Cardiac fibroblast (primary cell): ENCODE measurements around the gene HRCT1.

Source experiments
- DNase-seq, 2 donors: peaks; one replicate each; pipeline versions ENCODE4 v3.0.0 to v3.0.0-alpha.2; 2010; ENCODE audit warnings: low read depth in 2 of 2
- H3K4me3 ChIP-seq, 2 donors: replicated peaks in 1 of 2; 1 replicate in 1 of 2; 2 replicates in 1 of 2; pipeline ENCODE4 v1.5.1; 2011; ENCODE audit warnings: low read depth in 2 of 2, low read length in 2 of 2, mild to moderate bottlenecking in 2 of 2, moderate library complexity in 1 of 2
- CTCF ChIP-seq: IDR thresholded peaks from one replicate; pipeline ENCODE4 v1.5.1; 2011; ENCODE audit warnings: low read depth, mild to moderate bottlenecking, low read length, inconsistent platforms

HRCT1 gene

GRCh38 chr9:35940458-35941407, 34.7 kb downstream of the HRCT1 start:
- no peak for DNase-seq
- H3K4me3 ChIP-seq = no peak overlapping the region
- no peak for TF ChIP-seq CTCF

- no peak overlapping the region for H3K4me3 ChIP-seq
- TF ChIP-seq CTCF = no peak
- DNase-seq = no peak
These were observed 36.3 kb downstream of the HRCT1 start for GRCh38 chr9:35942286-35942685.

- no peak for DNase-seq
- no peak for TF ChIP-seq CTCF
- no peak overlapping the region for H3K4me3 ChIP-seq
These were observed 38.2 kb downstream of the HRCT1 start for GRCh38 chr9:35944173-35944572.

GRCh38 chr9:35944841-35945240, 38.8 kb downstream of the HRCT1 start:
- DNase-seq = no peak
- no peak for TF ChIP-seq CTCF
- H3K4me3 ChIP-seq = no peak overlapping the region

- H3K4me3 ChIP-seq = no peak overlapping the region
- TF ChIP-seq CTCF = peak; percentile 94
- DNase-seq = peak; percentile 91 to 93
These were observed 39.5 kb downstream of the HRCT1 start for GRCh38 chr9:35945341-35946018.

- DNase-seq = peak in 1 of 2 donors; percentile 54
- no peak overlapping the region for H3K4me3 ChIP-seq
- no peak for TF ChIP-seq CTCF
These were observed 42.4 kb downstream of the HRCT1 start for GRCh38 chr9:35948451-35948850.
